ENCODE results near the gene CHCHD10. TPM values are rescaled to one million over a fixed set of nuclear protein-coding genes. Genes with fewer than 3 reads are reported as not detected.

The CHCHD10 gene
- total and polyA plus RNA-seq, 2 of the 13 experiments (the other 11 are each of a cell fraction or from before 2014, with no cell fraction given) = 37.0 to 62.8 TPM

DNA sequence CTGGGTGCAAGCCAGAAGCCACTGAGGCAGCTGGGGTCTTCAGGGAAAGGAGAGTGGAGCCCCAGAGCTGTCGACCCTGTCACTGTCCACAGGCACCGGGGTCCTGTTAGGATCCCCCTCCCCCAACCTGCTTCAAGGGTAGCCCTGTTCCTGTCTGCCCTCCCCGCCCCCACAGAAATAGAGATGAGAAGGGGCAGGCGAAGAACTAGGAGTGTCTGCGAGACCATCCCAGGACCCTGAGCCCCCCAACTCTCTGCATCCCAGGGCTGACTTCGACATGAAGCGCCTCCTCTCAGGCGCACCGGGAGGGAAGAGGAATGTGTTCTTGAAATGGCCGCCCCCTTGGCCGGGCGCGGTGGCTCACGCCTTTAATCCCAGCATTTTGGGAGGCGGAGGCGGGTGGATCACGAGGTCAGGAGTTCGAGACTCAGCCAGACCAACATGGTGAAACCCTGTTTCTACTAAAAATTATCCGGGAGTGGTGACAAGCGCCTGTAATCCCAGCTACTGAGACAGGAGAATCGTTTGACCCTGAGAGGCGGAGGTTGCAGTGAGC lies 16.3 kb downstream of the CHCHD10 start (continued):
- TF ChIP-seq TERF1 (CRISPR knock-in tag; IDR thresholded peaks at IDR 0.05) (no peak), EEA1 (CRISPR knock-in tag; IDR thresholded peaks at IDR 0.05; ENCODE audit: borderline replicate concordance) (no peak), SRF (IDR thresholded peaks at IDR 0.05; ENCODE audit: low read depth, low read length) (no peak), SSRP1 (CRISPR knock-in tag; IDR thresholded peaks at IDR 0.05) (no peak), BORCS8-MEF2B (CRISPR knock-in tag; IDR thresholded peaks at IDR 0.05) (no peak), RXRB (CRISPR knock-in tag; IDR thresholded peaks at IDR 0.05; ENCODE audit: borderline replicate concordance) (no peak), MAFG (CRISPR knock-in tag; IDR thresholded peaks at IDR 0.05) (no peak), ZBTB38 (CRISPR knock-in tag; IDR thresholded peaks at IDR 0.05) (no peak; the same call in 1 of the 2 replicates)
- TF ChIP-seq, protein P1, sequence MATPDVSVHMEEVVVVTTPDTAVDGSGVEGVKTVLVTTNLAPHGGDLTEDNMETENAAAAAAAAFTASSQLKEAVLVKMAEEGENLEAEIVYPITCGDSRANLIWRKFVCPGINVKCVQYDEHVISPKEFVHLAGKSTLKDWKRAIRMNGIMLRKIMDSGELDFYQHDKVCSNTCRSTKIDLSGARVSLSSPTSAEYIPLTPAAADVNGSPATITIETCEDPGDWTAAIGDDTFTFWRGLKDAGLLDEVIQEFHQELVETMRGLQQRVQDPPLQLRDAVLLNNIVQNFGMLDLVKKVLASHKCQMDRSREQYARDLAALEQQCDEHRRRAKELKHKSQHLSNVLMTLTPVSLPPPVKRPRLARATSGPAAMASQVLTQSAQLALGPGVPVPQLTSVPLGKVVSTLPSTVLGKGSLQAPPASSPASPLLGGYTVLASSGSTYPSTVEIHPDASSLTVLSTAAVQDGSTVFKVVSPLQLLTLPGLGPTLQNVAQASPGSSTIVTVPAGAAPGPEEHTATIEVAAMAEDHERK (CRISPR knock-in tag; IDR thresholded peaks at IDR 0.05; ENCODE audit: low read depth) = no peak
- TF ChIP-seq, protein P2, sequence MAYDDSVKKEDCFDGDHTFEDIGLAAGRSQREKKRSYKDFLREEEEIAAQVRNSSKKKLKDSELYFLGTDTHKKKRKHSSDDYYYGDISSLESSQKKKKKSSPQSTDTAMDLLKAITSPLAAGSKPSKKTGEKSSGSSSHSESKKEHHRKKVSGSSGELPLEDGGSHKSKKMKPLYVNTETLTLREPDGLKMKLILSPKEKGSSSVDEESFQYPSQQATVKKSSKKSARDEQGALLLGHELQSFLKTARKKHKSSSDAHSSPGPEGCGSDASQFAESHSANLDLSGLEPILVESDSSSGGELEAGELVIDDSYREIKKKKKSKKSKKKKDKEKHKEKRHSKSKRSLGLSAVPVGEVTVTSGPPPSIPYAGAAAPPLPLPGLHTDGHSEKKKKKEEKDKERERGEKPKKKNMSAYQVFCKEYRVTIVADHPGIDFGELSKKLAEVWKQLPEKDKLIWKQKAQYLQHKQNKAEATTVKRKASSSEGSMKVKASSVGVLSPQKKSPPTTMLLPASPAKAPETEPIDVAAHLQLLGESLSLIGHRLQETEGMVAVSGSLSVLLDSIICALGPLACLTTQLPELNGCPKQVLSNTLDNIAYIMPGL (CRISPR knock-in tag; IDR thresholded peaks at IDR 0.05; ENCODE audit: borderline replicate concordance in 1 of 2, low read depth in 1 of 2) = 0 out of 4 replicates have a peak, but pooled peaks of 1 of the 2 experiments have one; percentile 13
- TF ChIP-seq, protein P3, sequence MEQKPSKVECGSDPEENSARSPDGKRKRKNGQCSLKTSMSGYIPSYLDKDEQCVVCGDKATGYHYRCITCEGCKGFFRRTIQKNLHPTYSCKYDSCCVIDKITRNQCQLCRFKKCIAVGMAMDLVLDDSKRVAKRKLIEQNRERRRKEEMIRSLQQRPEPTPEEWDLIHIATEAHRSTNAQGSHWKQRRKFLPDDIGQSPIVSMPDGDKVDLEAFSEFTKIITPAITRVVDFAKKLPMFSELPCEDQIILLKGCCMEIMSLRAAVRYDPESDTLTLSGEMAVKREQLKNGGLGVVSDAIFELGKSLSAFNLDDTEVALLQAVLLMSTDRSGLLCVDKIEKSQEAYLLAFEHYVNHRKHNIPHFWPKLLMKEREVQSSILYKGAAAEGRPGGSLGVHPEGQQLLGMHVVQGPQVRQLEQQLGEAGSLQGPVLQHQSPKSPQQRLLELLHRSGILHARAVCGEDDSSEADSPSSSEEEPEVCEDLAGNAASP (CRISPR knock-in tag; IDR thresholded peaks at IDR 0.05; ENCODE audit: borderline replicate concordance) = no peak
- TF ChIP-seq, protein P4, sequence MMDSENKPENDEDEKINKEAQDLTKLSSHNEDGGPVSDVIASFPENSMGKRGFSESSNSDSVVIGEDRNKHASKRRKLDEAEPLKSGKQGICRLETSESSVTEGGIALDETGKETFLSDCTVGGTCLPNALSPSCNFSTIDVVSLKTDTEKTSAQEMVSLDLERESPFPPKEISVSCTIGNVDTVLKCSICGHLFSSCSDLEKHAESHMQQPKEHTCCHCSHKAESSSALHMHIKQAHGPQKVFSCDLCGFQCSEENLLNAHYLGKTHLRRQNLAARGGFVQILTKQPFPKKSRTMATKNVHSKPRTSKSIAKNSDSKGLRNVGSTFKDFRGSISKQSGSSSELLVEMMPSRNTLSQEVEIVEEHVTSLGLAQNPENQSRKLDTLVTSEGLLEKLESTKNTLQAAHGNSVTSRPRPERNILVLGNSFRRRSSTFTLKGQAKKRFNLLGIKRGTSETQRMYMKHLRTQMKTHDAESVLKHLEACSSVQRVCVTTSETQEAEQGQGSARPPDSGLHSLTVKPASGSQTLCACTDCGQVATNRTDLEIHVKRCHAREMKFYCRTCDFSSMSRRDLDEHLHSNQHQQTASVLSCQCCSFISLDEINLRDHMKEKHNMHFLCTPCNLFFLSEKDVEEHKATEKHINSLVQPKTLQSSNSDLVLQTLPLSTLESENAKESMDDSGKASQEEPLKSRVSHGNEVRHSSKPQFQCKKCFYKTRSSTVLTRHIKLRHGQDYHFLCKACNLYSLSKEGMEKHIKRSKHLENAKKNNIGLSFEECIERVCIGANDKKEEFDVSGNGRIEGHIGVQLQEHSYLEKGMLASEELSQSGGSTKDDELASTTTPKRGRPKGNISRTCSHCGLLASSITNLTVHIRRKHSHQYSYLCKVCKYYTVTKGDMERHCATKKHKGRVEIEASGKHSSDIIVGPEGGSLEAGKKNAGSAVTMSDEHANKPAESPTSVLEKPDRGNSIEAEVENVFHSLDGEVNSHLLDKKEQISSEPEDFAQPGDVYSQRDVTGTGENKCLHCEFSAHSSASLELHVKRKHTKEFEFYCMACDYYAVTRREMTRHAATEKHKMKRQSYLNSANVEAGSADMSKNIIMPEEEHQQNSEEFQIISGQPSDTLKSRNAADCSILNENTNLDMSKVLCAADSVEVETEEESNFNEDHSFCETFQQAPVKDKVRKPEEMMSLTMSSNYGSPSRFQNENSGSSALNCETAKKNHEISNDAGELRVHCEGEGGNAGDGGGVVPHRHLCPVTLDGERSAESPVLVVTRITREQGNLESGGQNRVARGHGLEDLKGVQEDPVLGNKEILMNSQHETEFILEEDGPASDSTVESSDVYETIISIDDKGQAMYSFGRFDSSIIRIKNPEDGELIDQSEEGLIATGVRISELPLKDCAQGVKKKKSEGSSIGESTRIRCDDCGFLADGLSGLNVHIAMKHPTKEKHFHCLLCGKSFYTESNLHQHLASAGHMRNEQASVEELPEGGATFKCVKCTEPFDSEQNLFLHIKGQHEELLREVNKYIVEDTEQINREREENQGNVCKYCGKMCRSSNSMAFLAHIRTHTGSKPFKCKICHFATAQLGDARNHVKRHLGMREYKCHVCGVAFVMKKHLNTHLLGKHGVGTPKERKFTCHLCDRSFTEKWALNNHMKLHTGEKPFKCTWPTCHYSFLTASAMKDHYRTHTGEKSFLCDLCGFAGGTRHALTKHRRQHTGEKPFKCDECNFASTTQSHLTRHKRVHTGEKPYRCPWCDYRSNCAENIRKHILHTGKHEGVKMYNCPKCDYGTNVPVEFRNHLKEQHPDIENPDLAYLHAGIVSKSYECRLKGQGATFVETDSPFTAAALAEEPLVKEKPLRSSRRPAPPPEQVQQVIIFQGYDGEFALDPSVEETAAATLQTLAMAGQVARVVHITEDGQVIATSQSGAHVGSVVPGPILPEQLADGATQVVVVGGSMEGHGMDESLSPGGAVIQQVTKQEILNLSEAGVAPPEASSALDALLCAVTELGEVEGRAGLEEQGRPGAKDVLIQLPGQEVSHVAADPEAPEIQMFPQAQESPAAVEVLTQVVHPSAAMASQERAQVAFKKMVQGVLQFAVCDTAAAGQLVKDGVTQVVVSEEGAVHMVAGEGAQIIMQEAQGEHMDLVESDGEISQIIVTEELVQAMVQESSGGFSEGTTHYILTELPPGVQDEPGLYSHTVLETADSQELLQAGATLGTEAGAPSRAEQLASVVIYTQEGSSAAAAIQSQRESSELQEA (CRISPR knock-in tag; IDR thresholded peaks at IDR 0.05; ENCODE audit: not compliant biosample characterization) = no peak
